Measurements from ENCODE around the gene VWA5B1.

DNA sequence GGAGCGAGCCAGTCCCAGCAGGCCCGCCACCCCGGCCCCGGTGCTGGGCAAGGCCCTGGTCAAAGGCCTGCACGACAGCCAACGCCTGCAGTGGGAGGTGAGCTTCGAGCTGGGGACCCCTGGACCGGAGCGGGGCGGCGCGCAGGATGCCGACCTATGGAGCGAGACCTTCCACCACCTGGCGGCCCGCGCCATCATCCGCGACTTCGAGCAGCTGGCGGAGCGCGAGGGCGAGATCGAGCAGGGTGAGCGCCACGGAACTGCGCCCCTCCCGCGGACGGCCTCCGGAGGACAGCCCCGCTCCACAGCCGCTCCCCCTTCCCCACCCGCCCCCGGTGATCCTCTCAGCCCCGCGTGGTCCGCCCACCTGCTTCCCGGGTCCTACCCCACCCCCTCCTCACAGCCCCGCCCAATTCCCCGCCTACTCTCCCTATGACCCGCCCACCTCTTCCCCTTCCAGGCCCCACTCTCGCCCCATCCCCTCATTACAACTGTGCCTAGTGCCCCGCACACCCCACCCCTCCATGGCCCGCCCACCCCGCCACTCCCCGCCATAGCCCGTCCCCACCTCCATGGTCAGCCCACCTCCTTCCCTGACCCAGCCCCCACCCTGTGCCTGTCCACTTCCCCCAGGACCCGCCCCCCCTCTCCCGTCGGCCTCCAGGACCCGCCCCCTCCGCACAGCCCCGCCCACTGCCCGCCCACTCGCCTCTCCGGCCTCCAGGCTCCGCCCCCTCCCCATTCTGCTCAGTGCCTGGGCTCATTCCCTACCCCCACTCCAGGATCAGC, 52.7 kb downstream of the VWA5B1 start:
- TF ChIP-seq CTCF (IDR thresholded peaks at IDR 0.05) (no peak), POLR2AphosphoS5 (IDR thresholded peaks at IDR 0.05) (no peak), POLR2A (IDR thresholded peaks at IDR 0.05) (no peak)

Data from breast epithelium (tissue), 3 donors.